NCI-H2171 treated with DMSO at 0.1 percent for 48 hours (cell line): Measurements from ENCODE around the gene NPLOC4.
"Not testable (repeated sequence)": the region's sequence is repeated elsewhere in the genome, so short reads cannot be mapped to it uniquely, and the experiment has no call there.

ENCODE experiments used
- DNase-seq: peaks from one replicate; lab custom pipeline; 2025; lab: John Stamatoyannopoulos, UW

NPLOC4 gene

DNA sequence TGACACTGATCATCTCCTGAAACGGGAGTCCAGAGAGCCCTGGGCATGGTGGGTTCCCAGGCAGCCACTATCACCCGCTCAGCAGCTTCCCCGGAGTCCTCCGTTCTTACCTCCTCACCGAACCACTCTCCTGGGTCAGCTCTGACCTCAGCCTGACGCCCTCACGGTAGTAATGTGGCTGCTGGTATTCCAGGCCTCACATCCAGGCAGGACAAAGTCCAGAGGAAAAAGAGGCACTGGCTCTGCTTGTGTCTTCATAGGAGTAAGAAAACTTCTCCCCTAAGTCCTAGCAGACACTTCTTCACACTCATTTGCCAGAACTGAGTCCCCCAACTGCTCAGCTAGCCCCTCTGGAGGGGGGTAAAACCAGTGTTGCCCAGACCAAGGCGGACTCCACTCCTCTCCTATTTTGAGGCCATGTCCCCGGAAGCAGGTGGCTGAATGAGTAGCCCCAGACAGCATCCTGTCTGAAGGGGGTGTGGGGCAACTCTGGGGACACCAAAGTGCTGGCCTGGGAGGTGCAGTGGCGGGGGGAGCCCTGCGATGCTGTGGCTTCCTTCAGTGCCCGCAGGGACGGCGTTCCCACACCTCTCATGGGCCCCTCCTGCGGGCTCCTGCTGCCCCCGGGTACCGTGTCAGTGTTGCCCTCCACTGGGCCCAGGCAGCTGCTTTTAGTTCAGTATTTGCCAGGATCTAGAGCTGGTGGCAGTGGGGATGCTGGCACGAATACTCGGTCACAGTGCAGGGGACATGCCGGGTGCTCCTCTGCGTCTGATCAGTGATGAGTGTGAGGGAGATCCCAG, 103.4 kb downstream of the NPLOC4 start:
- DNase-seq: no peak

DNA sequence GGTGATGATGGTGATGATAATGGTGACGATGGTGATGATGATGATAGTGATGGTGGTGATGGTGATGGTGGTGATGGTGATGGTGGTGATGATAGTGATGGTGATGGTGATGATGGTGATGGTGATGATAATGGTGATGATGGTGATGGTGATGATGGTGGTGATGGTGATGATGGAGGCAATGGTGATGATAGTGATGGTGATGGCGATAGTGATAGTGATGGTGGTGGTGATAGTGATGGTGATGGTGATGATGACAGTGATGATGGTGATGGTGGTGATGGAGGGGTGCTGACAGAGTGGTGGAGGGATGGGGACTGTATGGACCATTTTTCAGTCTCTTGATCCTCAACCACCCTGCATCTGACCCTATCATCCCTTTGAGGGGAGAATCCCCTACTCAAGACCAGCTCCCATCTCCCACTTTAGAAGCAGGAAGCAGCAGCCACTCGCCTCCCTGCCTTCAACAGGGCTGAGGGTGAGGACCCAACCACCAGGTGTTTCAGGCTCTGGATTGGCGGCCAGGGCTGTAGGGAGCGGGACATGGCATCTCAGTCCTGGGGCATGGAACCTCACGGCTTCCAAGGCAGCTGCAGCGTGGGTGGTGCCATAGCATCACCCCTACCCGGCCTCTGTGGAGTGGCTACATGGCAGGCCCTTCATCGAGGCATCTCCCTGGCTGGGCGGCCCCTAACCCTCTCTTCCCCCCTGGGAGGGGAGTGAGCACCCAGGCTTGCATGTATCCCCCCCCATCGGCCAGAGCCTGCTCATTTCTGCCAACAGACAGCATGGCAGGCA, 104.2 kb downstream of the NPLOC4 start:
- no peak for DNase-seq

DNA sequence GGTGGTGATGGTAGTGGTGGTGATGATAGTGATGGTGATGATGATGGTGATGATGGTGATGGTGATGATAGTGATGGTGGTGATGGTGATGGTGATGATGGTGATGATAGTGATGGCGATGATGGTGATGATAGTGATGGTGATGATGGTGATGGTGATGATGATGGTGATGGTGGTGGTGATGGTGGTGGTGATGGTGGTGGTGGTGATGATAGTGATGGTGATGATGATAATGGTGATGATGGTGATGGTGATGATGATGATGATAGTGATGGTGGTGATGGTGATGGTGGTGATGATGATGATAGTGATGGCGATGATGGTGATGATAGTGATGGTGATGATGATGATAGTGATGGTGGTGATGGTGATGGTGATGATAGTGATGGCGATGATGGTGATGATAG, 104.9 kb downstream of the NPLOC4 start:
- DNase-seq: not testable (repeated sequence)

DNA sequence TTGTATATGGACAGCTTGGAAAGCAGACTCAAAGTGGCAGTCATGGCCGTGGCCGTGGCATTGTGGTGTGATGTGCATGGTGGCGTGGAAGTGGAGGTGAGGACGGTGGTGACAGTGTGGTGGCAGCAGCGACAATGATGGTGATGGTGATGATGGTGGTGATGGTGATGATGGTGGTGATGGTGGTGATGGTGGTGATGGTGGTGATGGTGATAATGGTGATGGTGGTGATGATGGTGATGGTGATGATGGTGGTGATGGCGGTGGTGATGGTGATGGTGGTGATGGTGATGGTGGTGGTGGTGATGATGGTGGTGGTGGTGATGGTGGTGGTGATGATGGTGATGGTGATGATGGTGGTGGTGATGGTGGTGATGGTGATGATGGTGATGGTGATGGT, 105.9 kb downstream of the NPLOC4 start:
- DNase-seq: not testable (repeated sequence)

DNA sequence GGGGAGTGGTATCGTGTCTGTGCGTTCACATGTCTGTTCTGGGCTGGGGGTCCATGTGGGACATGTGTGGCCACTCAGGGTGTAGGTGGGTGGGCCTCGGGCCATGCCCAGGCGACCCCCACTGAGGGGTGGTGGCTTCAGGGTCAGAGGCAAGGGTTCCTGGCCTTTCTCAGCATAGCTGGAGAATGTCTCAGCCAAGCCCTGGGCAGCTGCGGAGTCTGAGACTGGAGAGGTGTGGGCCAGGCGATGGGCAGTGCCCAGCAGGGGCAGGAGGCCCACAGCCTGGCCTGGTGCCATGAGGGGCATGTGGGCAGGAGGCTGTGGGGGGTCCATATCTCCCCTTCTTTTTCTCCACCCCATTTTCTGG, 107.5 kb downstream of the NPLOC4 start:
- DNase-seq: no peak

DNA sequence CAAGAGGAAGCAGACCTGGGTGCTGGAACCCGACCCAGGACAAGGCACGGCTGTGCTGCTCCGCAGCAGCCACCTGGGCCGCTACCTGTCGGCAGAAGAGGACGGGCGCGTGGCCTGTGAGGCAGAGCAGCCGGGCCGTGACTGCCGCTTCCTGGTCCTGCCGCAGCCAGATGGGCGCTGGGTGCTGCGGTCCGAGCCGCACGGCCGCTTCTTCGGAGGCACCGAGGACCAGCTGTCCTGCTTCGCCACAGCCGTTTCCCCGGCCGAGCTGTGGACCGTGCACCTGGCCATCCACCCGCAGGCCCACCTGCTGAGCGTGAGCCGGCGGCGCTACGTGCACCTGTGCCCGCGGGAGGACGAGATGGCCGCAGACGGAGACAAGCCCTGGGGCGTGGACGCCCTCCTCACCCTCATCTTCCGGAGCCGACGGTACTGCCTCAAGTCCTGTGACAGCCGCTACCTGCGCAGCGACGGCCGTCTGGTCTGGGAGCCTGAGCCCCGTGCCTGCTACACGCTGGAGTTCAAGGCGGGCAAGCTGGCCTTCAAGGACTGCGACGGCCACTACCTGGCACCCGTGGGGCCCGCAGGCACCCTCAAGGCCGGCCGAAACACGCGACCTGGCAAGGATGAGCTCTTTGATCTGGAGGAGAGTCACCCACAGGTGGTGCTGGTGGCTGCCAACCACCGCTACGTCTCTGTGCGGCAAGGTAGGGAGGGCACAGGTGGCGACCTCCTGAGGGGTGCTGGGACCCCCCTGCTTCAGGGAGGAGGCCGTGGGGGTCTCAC, 108.1 kb downstream of the NPLOC4 start:
- no peak for DNase-seq

DNA sequence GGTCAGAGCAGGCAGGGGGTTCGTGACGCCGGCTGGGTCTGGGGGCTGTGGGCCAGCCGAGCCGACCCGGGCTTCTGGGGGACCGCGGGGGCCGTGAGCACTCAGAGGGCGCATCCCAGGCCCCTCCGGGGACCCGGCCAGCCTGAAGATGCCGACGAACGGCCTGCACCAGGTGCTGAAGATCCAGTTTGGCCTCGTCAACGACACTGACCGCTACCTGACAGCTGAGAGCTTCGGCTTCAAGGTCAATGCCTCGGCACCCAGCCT, 108.6 kb downstream of the NPLOC4 start:
- DNase-seq: no peak

DNA sequence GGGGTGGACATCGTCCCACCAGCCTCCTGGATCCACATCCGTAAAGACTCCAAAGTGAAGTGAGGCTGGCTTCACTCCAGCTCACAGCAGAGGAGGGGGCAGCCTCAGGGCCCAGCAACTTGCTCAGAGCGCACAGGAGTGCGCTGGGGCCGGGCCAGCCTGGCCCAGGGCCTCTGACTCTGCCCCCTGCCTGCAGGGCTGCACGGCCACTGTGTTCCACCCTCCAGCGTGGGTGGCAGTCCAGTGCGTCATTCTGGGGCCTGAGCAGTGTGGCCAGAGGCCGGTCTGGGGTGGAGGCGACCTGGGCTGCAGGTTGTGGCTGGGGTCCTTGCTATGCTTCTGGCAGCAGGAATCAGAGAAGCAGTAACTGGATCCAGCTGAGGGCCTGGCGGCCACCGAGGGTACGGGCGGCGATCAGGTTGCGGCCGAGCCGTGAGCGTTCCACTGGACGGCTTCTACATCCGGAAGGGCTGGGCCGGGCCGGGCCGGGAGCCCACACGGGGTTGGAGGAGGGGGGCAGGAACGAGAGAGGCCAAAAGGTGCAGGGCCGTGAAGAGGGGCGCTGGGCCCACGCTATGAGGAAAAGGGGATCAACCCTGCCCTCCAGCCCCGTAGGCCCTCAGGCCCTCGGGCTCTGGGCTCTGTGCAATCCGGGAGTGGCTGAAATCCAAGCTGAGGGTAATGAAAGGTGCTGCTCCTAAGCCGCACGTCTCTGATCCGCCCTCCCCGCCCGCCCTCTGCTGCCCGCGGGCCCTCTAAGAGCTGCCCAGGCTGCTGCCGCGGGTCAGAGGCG, 109.1 kb downstream of the NPLOC4 start, which contains the start of gene FSCN2:
TSS of gene FSCN2 (plus strand) at position 787 of the 793 bp plus-strand sequence. CDS start 155 bp downstream, outside the sequence.
- no peak for DNase-seq

DNA sequence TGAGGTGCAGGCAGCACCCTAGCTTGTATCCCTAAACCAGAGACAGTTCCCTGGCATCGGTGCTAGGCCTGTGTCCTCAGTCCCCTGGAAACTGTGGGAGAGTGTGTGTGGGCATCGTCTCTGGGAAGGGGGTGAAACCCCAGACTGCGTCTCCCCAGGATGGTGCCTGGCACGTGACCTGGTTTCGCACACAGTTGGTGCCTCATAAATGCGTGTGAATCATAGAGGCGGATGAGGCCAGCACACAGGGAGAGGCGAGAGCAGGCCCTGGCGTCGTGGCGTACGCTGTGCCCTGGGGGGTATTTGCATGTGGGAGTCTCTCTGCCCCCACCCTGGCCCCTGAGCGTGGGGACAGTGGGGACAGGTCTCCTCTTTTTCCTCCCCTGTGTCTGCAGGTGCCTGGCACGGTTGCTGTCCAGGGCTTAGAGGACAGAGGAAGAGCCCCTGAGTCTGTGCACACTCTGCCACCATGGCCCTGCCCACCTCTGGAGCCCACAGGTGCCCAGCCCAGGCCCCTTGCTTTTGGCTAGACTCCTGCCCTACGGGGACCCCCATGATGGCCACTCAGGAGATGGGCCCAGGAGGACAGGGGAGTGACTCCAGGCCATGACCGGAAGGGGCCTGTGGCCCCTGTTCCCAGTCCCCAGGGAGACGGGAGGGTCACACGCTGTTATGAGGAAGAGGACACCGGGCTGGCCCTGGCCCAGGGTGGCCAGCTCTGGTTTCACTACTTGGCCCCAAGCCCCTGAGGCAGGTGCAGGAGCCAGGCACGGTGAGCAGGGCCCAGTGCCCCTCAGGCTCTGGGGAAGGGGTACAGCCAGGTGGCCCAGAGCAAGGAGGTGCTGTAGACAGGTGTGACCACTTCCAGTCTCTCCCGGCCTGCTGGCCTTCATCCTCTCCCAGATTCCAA, 110.0 kb downstream of the NPLOC4 start:
- no peak for DNase-seq

DNA sequence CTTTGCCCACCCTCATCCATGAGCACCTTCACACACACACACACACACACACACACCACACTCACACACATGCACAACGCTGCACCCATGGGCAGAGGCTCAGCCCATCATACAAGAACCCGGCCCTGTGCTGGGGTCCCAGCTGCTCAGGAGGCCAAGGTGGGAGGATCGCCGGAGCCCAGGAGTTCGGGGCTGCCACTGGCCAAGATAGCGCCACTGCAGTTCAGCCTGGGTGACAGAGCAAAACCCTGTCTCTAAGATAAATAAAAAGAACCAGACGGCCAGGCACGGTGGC, 112.1 kb downstream of the NPLOC4 start:
- DNase-seq: no peak

DNA sequence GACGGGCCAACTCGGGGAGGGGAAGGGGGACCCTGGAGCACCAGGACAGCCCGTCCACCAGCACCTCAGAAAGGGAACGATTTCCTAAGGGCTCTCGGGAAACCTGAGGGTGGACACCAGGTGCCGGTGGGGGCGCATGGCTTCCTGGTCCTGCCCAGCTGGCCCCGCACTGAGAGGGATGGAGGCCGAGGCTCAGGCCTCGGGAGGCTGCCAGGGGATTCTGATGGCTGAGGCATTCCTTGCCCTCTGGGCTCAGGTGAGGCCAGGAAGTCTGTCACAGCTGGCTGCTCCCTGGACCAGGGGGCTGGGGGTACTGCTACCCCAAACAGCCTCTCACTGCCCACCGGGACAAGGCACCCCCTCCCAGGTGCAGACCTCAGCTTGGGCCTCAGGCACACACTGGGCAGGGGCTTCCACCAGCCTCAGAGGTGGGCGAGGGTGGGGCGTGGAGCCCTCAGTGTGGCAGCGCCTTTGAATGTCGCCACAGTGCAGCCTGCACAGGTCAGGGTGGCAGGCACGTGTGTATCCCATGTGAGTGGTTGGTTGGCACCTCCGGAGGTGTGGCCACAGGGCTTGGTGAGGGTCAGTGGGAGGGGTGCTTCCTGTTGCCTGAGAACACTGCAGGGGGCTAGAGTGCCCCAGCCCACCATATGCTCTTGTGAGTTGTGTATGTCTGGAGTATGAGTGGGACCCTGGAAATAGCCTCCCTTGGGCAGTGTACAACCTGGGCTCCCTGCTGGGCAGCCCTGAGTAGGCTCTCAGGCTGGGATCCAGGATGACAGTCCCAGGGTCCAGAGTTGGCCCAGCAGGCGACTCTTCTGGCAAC, 112.7 kb downstream of the NPLOC4 start:
- no peak for DNase-seq

DNA sequence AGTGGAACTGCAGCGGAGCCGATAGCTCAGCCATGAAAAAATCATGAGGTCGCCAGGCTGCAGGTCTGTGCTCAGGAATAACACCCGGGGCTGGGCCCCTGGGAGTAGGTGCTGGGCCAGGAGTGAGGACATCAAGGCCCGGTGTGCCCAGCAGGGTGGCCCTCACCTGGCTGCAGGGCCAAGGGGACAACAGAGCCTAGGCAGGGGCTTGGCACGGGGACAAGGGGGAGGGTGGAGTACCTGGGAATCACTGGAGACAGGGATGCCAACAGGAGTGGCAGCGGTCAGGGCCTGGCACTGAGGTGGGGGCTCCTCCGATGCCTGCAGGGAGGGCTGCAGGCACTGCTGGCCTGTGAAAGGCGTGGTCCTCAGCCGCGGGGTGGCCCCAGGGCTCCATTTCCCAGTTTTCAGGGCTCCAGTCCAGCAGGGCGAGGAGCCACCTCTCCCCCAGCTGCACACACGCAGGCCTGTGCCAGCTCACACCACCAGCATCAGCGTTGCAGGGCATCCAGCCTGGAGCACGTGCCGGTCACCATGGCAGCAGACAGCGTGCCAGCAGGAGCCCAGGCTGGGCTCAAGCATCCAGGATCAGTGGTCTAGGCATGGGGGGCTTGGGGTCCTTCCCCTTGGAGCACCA, 113.4 kb downstream of the NPLOC4 start:
- peak; percentile 22 for DNase-seq

DNA sequence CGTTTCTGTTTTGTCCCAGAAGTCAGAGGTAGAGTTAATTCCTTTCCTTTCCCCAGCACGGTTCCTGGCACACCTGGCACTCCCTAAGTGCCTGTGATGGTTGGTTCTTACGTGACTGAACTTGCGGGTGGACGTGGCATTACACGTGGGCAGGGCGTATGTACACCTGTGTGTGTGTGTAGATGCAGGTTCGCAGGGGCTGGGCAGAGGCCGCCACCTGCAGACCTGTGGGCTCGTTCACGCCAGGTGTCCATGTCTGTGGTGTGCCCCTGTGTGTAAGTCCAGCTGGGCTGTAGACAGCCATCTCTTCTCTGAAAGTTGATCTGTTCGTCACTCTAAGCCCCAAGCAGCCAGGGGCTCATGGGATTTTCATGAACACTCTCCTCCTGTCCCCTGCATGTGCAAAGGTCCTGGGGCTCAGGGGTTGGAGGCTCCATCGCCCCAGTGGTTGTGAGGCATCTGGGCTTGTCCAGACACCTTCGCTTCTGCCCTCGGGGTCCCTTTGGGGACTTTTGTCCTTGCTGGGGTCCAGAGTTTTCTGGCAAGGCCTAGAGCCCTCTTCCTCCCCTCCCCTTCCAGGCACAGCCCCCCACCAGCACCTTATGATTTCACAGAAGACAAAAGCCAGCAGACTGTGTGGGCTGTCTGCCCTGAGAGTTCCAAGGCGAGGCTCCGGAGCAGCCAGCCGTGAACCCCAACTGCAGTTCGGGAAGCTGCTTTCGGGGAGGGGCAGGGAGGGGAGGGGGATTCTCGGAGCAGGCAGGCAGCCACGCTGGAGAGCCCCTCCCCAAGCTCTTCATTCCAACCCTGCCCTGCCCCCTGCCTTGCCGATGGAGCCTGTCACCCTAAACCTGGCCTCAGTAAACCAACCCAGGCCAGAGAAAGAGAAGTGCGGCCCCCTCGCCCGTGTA, 114.2 kb downstream of the NPLOC4 start:
- peak; percentile 77 for DNase-seq

DNA sequence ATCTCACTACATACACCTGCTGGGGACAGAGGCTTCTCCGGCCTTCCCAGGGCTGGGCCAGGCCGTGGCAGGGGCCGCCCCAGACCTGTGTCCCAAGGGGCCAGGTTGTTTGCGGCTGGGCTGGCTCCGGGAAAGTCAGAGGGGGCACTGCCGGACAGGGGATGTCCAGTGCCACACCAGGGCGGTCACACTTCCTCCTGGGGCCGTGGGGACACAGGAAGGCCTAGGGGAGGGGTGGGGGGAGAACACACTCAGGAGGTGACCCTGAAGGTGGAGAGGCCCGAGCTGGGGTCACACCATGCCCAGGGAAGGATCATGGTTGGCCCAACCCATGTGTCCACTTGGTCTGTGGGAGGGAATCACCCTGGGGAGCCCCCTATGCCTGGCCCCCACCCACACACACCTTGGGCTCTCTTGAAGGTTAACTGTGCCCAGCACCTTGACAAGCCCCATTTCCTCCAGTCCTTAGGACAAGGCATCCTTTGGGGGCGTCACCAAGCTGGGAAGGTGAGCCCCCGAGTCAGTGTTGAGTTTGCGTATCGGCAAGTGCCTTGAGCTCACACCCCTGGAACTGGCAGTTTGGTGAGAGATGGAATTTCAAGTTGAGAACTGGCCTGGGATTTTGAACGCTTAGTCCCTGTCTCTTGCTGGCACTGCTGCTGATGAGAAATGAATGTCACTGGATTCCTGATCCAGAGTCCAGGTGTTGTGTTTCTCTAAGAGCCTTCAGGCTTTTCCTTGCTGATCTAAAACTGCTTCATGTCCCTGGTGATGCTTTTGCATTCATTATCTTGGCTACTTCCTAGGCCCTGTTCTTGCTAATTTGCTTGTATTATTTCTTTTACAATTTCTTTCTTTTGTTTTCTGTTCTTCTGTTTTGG, 116.7 kb downstream of the NPLOC4 start:
- peak; percentile 28 for DNase-seq

DNA sequence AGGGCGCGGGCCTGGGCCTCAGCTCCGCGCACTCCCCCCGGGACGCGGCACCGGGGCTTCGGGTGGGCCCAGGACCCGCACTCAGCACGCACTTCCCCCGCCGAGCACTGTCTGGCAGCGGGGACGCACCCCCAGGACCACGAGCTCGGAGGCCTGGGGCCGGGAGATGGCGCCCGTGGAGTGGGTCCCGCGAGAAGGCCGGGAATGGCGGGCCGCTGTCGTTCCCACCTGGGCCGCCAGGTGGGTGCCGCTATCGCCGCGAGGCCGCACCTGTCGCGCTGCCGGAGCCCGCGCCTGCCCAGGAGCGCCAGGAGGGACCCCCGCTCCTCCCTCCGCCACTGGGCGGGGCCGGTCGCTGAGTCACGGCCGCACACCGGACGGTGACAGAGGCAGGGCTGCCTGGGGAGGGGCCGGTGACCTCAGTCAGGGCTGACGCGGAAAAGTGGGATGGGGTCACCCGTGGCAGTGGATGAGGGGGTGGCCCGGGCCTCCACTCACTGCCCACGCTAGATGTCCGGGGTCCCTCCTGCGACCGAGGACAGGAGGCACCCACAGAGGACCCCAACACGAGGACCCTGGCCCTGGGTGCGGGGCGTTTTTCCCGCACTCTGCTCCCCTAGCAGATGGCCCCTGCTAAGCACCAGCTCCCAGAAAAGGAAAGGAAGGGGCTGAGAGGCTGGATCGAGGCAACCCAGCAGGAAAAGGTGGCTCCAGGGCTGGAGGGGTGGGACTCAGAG, 117.5 kb downstream of the NPLOC4 start:
- peak; percentile 67 for DNase-seq

DNA sequence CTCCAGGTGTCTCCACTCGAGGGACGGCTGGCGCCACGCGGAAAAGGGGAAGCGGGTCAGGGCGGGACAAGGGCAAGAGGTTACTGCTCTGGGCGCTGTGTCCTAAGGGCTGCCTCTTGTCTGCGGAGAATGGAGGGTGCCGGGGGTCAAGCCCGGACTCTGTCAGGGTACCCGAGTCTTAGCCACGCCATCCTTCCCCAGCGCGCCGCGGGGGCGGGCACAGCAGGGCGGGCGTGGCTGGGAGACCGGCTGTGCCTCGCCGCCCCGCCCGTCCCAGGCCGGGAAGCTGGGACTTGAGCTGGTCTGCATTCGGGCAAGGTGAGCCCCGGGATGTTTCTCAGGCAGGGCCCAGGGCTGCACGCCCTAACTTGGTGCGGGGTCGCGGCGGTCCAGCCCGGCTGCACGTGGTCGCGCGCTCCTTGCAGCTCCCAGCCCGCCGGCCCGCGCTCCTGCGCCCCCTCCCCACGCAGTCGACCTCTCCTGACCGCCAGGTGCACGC, 118.1 kb downstream of the NPLOC4 start:
- DNase-seq: no peak
